ENCODE data around the gene ARHGAP4.

DNA sequence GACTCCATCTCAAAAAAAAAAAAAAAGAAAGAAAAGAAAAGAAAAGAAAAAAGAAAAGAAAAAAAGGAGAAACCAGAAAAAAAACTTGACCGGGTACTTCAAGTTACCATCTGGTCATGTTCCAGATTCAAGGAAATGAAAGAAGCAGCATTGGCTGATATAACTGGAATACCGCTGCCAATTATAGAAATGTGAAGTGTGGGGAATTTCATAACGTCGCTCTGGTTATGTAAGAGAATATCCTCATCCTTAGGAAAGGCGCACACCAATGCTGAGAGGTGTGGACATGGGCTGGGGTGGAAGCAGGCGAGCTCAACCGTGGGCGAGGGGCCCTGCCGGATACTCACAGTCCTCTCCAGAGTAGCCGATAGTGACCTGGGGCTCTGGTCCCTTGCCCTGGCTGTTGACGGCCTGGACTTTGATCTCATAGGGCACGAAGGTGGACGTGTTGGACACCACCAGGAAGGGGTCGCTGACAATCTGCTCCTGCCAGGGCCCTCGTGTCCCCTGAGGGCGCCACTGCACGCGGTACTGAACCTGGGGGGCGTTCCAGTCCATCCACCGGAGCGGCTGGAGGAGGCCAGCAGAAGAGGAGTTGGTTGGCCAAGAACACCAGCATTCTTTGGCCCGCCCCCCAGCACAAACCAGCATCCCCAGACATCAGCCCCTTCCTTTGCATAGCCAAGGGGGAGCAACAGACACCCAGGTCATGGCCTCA lies 59.6 kb downstream of the ARHGAP4 start:
- TF ChIP-seq SMC3 (IDR thresholded peaks at IDR 0.05; ENCODE audit: borderline replicate concordance, low read length) (no peak), RAD21 (IDR thresholded peaks at IDR 0.05; ENCODE audit: insufficient read depth, low read depth, low read length) (no peak), NRF1 (conservative IDR thresholded peaks at IDR 0.05; ENCODE audit: low read depth, low read length) (no peak), SIX5 (IDR thresholded peaks at IDR 0.05; ENCODE audit: low read depth, low read length, severe bottlenecking) (no peak)

Data from GM12878 (cell line).